DOHH2 (cell line): ENCODE results near the gene IFRD1.
"Not testable (repeated sequence)": the region's sequence is repeated elsewhere in the genome, so short reads cannot be mapped to it uniquely, and the experiment has no call there.

ENCODE experiments used
- H3F3A ChIP-seq: fragments of 200-600 bp; sonication (generic), shearing (Covaris generic); 2 replicates; pipeline ENCODE4 v1.6.0; 2016; ENCODE audit warnings: antibody characterized with exemption, mild to moderate bottlenecking; ENCODE audit not compliant: control insufficient read depth, insufficient read depth
- H3K27ac ChIP-seq: fragments of 200-600 bp; sonication (generic); 2 replicates; pipeline ENCODE4 v1.5.1; 2014; ENCODE audit warnings: low read depth, mild to moderate bottlenecking, low read length, moderate library complexity
- H3K27me3 ChIP-seq: fragments of 200-600 bp; sonication (generic); 2 replicates; pipeline ENCODE4 v1.6.1; 2014; ENCODE audit warnings: mild to moderate bottlenecking, low read length, mixed read lengths; ENCODE audit not compliant: control insufficient read depth
- H3K36me3 ChIP-seq: fragments of 200-600 bp; sonication (generic); 2 replicates; pipeline ENCODE4 v1.6.1; 2014; ENCODE audit warnings: mild to moderate bottlenecking, low read length, moderate library complexity, mixed read lengths; ENCODE audit not compliant: control insufficient read depth
- H3K4me1 ChIP-seq: fragments of 200-600 bp; sonication (generic); 2 replicates; pipeline ENCODE4 v1.6.1; 2014; ENCODE audit warnings: mild to moderate bottlenecking, low read length, mixed read lengths; ENCODE audit not compliant: control insufficient read depth
- H3K4me2 ChIP-seq: fragments of 200-600 bp; sonication (generic); 2 replicates; pipeline ENCODE4 v1.6.0; 2014; ENCODE audit warnings: mild to moderate bottlenecking, low read length, moderate library complexity
- H3K4me3 ChIP-seq: fragments of 200-600 bp; sonication (generic); 2 replicates; pipeline ENCODE4 v1.5.1; 2014; ENCODE audit warnings: mild to moderate bottlenecking, low read length, mixed read lengths
- H3K79me2 ChIP-seq: fragments of 200-600 bp; sonication (generic); 2 replicates; pipeline ENCODE4 v1.6.1; 2014; ENCODE audit warnings: mild to moderate bottlenecking, low read length, mixed read lengths; ENCODE audit not compliant: control insufficient read depth
- H3K9me2 ChIP-seq: fragments of 200-600 bp; sonication (generic); replicated peaks from 2 replicates; pipeline ENCODE4 v1.6.1; 2014; ENCODE audit warnings: mild to moderate bottlenecking, low read length, mixed read lengths; ENCODE audit not compliant: control insufficient read depth
- H3K9me3 ChIP-seq: fragments of 200-600 bp; sonication (generic); 2 replicates; pipeline ENCODE4 v1.6.1; 2014; ENCODE audit warnings: antibody characterized with exemption, low read length, mixed read lengths; ENCODE audit not compliant: control insufficient read depth, insufficient read depth
- H4K20me1 ChIP-seq: fragments of 200-600 bp; sonication (generic); 2 replicates; pipeline ENCODE4 v1.6.0; 2014; ENCODE audit warnings: low read depth, mild to moderate bottlenecking, antibody characterized with exemption, low read length, moderate library complexity; ENCODE audit not compliant: control insufficient read depth, insufficient read depth
- EZH2phosphoT487 ChIP-seq: fragments of 200-600 bp; sonication (generic); IDR thresholded peaks from 2 replicates; pipeline ENCODE4 v1.6.1; 2017; ENCODE audit warnings: borderline replicate concordance, mild to moderate bottlenecking, antibody characterized with exemption, low read length, moderate library complexity, mixed read lengths
- TF ChIP-seq, protein P1 (sequence below): fragments of 200-600 bp; sonication (generic); IDR thresholded peaks from one replicate; pipeline ENCODE4 v1.5.1; 2014; ENCODE audit warnings: antibody characterized with exemption, mild to moderate bottlenecking, low read depth, low read length; ENCODE audit not compliant: poor library complexity, severe bottlenecking

IFRD1 gene

DNA sequence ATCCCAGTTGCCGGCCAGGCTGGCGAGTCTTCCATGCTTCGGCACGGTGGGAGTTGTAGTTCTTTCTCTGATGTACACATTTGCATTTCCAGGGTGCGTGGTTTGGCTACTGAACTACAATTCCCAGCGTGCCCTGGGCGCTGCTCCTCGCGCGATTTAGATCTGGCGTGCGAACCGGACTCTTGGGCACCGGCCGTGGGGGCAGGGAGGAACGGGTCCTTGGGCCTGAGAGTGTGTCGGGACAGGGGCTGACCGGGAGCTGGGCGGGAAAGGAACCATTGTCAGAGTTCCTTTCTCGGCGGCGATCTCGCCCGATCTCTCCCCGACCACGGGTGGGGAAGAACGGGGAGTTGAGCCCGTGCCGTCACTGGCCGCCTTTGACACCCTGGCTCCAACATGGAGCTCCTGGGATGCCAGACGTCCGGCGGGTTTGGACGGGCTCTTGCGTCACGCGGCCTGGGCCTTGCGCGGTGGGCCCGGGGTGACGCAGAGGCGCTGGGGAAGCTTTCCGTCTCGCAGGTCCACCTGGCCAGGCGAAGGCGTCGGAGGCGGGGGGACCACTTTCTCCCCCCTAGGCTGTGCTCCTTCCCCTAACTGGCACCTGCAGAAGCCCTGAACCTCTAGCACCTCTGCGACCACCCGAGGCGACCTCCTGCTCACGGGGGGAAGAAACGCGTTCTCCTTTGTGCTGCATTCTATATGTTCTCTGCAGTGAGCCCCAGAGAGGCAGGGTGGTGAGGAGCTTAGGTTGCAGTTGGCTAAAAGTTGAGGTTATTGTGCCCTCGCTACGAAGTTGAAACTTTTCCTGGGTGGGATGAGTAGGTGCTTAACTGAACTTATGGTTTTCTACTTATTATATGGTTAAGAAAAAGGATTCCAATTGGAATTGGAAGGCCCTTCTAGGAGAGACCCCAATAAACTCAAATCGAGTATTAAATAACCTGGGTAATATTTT lies 824 bp downstream of the IFRD1 start:
- Histone ChIP-seq H3K9me3 (no peaks in the 10 kb centered on the region), H3K27me3 (no peaks in the 10 kb centered on the region), H3K4me2 (peak overlapping the region; percentile 71), H3F3A (no peaks in the 10 kb centered on the region), H3K4me1 (peaks cover 31% of the 10 kb centered on the region), H3K9me2 (no peaks in the 10 kb centered on the region), H3K27ac (peak overlapping the region; percentile 61), H4K20me1 (peaks cover 28% of the 10 kb centered on the region; the same call in 1 of the 2 replicates), H3K79me2 (peaks cover 59% of the 10 kb centered on the region), H3K4me3 (peak overlapping the region; percentile 88), H3K36me3 (peaks cover 44% of the 10 kb centered on the region)
- TF ChIP-seq, protein P1, sequence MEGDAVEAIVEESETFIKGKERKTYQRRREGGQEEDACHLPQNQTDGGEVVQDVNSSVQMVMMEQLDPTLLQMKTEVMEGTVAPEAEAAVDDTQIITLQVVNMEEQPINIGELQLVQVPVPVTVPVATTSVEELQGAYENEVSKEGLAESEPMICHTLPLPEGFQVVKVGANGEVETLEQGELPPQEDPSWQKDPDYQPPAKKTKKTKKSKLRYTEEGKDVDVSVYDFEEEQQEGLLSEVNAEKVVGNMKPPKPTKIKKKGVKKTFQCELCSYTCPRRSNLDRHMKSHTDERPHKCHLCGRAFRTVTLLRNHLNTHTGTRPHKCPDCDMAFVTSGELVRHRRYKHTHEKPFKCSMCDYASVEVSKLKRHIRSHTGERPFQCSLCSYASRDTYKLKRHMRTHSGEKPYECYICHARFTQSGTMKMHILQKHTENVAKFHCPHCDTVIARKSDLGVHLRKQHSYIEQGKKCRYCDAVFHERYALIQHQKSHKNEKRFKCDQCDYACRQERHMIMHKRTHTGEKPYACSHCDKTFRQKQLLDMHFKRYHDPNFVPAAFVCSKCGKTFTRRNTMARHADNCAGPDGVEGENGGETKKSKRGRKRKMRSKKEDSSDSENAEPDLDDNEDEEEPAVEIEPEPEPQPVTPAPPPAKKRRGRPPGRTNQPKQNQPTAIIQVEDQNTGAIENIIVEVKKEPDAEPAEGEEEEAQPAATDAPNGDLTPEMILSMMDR = no peak
- TF ChIP-seq EZH2phosphoT487 = no peak

DNA sequence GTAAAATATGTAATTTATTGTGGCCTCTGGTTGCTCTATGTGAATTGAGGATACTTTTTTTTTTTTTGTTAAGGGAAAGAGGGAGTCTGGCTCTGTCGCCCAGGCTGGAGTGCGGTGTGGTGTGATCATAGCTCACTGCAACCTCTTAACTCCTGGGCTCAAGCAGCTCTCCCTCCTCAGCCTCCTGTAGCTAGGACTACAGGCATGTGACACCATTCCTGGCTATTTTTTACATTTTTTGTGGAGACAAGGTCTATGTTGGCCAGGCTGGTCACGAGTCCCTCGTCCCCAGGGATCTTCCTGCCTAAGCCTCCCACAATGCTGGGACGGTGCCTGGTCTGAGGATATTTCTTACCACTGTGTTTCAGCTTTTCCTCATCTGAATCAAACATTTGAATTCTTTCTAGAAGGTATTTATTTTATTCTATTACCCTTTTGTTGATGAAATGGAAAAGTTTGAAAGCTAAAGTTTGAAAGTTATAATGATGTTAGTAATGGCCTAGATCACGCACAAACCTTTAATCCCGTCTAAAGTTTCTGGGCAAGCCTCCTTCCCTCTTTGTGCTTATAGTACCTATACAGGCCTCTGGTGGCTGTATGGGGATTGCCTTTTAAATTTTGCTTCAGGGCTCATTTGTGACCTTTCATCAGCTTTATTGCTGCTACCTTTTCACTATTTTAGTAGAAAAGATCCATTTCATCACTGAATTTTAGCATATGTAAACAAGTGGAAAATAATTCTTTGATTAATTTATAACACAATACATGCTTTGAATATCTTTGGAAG lies 2.0 kb downstream of the IFRD1 start:
- Histone ChIP-seq H3K9me2 (no peaks in the 10 kb centered on the region), H3K4me2 (peak overlapping the region; percentile 71), H3K27ac (no peak overlapping the region), H3F3A (no peaks in the 10 kb centered on the region), H3K4me3 (peak overlapping the region; percentile 88), H3K27me3 (no peaks in the 10 kb centered on the region), H4K20me1 (peaks cover 28% of the 10 kb centered on the region; the same call in 1 of the 2 replicates), H3K4me1 (peaks cover 31% of the 10 kb centered on the region), H3K79me2 (peaks cover 61% of the 10 kb centered on the region), H3K36me3 (peaks cover 56% of the 10 kb centered on the region), H3K9me3 (no peaks in the 10 kb centered on the region)
- TF ChIP-seq, protein P1 = peak; percentile 34
- no peak for TF ChIP-seq EZH2phosphoT487

DNA sequence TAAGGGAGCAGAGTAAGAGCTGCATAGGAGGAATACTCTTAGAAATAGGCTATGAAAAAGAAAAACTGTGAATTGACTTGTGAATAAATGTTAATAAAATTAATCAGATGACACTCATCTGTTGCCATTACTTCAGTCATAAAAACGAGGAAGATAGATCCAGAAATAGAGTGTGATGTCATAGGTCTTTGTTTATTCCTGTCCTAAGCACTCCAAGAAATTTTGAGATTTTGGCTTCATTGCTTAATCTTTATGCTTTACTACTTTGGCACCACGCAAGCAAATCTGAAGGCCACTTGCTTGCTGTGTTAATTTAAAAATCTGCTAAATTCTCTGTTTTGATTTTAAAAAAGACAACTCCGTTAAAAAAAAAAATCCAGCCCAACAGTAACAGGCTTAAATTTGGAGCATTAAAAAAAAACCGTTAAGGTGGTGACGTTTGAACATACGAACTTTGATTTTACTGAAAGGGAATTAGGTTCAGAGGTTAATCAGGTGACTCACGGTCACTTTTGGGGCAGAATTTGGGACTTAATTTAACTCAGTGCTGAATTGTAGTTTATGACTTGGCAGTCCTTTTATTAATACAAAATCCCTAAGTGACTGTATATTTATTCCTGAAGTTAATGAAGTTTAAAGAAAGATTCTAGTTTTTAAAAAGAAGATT lies 3.4 kb downstream of the IFRD1 start:
- peaks cover 28% of the 10 kb centered on the region; the same call in 1 of the 2 replicates for H4K20me1 ChIP-seq
- peaks cover 64% of the 10 kb centered on the region for H3K79me2 ChIP-seq
- H3K4me1 ChIP-seq = peaks cover 31% of the 10 kb centered on the region
- no peak overlapping the region for H3K27ac ChIP-seq
- H3K9me3 ChIP-seq = no peaks in the 10 kb centered on the region
- H3K36me3 ChIP-seq = peaks cover 68% of the 10 kb centered on the region
- peak overlapping the region; percentile 88; the same call in 1 of the 2 replicates for H3K4me3 ChIP-seq
- no peaks in the 10 kb centered on the region for H3K27me3 ChIP-seq
- TF ChIP-seq EZH2phosphoT487 = no peak
- TF ChIP-seq, protein P1 = no peak
- no peaks in the 10 kb centered on the region for H3K9me2 ChIP-seq
- peak overlapping the region; percentile 71 for H3K4me2 ChIP-seq
- no peaks in the 10 kb centered on the region for H3F3A ChIP-seq

DNA sequence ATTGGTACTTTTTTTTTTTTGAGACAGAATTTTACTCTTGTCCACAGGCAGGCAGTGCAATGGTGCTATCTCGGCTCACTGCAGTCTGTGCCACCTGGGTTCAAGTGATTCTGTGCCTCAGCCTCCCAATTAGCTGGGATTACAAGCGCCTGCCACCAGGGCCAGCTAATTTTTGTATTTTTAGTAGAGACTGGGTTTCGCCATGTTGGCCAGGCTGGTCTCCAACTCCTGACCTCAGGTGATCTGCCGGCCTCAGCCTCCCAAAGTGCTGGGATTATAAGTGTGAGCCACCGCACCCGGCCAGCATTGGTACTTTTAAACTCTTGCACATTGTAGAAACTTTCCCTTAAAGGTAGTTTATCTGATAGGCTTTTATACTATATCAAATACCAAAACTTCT lies 3.9 kb downstream of the IFRD1 start:
- H4K20me1 ChIP-seq = peaks cover 28% of the 10 kb centered on the region; the same call in 1 of the 2 replicates
- not testable (repeated sequence) for H3F3A ChIP-seq, H3K27me3 ChIP-seq, H3K4me2 ChIP-seq, H3K4me3 ChIP-seq, H3K9me3 ChIP-seq, H3K9me2 ChIP-seq, H3K27ac ChIP-seq
- peaks cover 29% of the 10 kb centered on the region for H3K4me1 ChIP-seq
- H3K36me3 ChIP-seq = peaks cover 74% of the 10 kb centered on the region
- peaks cover 64% of the 10 kb centered on the region for H3K79me2 ChIP-seq
